Gastroesophageal sphincter (tissue), 4 donors: ENCODE data around the gene PIK3C2G. TPM values are rescaled to one million over a fixed set of nuclear protein-coding genes. Genes with fewer than 3 reads are reported as not detected.

Experiments used
- ATAC-seq: fragments of 150-250 bp; one replicate; pipeline ENCODE4 v1.9.1; 2016; ENCODE audit warnings: mild to moderate bottlenecking, moderate library complexity
- H3K27ac ChIP-seq, 4 donors: fragments of 200-600 bp; sonication (generic) in 3 of 4; 1 replicate in 3 of 4; 2 replicates in 1 of 4; pipeline ENCODE4 v1.5.1; 2016 to 2019
- H3K27me3 ChIP-seq: fragments of 200-600 bp; sonication (generic); one replicate; pipeline ENCODE4 v1.5.1; 2019
- H3K36me3 ChIP-seq, 2 donors: fragments of 200-600 bp; sonication (generic); one replicate each; pipeline ENCODE4 v1.5.1; 2019; ENCODE audit warnings: control low read depth in 1 of 2
- H3K4me1 ChIP-seq, 3 donors: fragments of 200-600 bp; sonication (generic); 1 replicate in 2 of 3; 2 replicates in 1 of 3; pipeline ENCODE4 v1.5.1; 2016 to 2019; ENCODE audit warnings: control low read depth in 2 of 3
- H3K4me3 ChIP-seq, 2 donors: fragments of 200-600 bp; sonication (generic); one replicate each; pipeline ENCODE4 v1.5.1; 2019; ENCODE audit warnings: mild to moderate bottlenecking in 1 of 2, moderate library complexity in 1 of 2
- H3K9me3 ChIP-seq, 3 donors: fragments of 200-600 bp; sonication (generic); one replicate each; pipeline ENCODE4 v1.5.1; 2017 to 2019; ENCODE audit warnings: control low read depth in 2 of 3
- EP300 ChIP-seq: sonication (generic); formaldehyde crosslinking; IDR thresholded peaks from one replicate; pipeline ENCODE4 v1.6.1; 2017; ENCODE audit warnings: antibody characterized with exemption, mild to moderate bottlenecking
- POLR2A ChIP-seq, 2 donors: fragments of 450-650 bp; IDR thresholded peaks; one replicate each; pipeline ENCODE4 v1.6.1; 2017; ENCODE audit warnings: antibody characterized with exemption in 2 of 2, mild to moderate bottlenecking in 2 of 2, moderate library complexity in 1 of 2
- POLR2AphosphoS5 ChIP-seq: sonication (generic); formaldehyde crosslinking; IDR thresholded peaks from one replicate; pipeline ENCODE4 v1.6.1; 2017; ENCODE audit warnings: antibody characterized with exemption
- WGBS, 2 donors: methylation state at CpG; one replicate each; pipeline ENCODE4 v1.1.5; 2018; ENCODE audit warnings: low coverage in 1 of 2; 5-methylcytosine and 5-hydroxymethylcytosine counted together
- total RNA-seq, 4 donors: library from RNA; depleted of rRNA; stranded (reverse); fragments of >200 nt; gene quantifications; one replicate each; pipeline ENCODE4 v1.1.0, GENCODE V29; 2016
- TF ChIP-seq, protein P1 (sequence below), 4 experiments: fragments of 200-600 bp in 2 of 4; fragments of 450-650 bp in 2 of 4; sonication (generic) in 1 of 4; IDR thresholded peaks; one replicate each; pipeline ENCODE4 v1.5.1; 2017 to 2019; ENCODE audit warnings: antibody characterized with exemption in 4 of 4, mild to moderate bottlenecking in 2 of 4, moderate library complexity in 2 of 4

PIK3C2G gene
- total RNA-seq, 4 donors from 2014 or later, result 0.40 to 0.79 (median 0.69) TPM; not detected in 1

DNA sequence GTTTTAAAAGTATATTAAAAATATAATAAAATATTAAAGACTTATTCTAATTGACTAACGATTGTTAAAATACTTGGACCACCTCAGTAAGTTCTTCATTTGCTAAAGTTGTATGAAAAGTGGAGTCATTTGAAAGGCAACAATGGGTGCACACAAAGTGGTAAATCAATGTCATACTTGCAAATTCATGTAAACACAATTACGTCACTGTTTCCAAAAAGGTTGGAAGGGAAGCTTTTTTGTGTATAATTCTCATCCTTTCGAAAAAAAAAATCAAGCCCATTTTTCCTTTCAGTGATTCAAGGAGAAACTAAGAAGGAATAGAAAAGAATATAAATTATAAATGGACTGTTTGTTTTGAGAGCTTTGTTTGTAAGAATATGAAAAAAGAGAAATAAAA is 166.2 kb downstream of the PIK3C2G start:
- H3K4me1 ChIP-seq, result peaks cover 0 to 16% (median 4%) of the 10 kb centered on the region in 3 donors
- H3K4me3 ChIP-seq, result no peak overlapping the region
- H3K36me3 ChIP-seq, result no peaks in the 10 kb centered on the region
- no peak overlapping the region for H3K27ac ChIP-seq
- ATAC-seq, result no peak
- no peaks in the 10 kb centered on the region for H3K9me3 ChIP-seq
- TF ChIP-seq POLR2A (IDR thresholded peaks at IDR 0.05) (no peak), EP300 (no peak), POLR2AphosphoS5 (no peak)
- TF ChIP-seq, protein P1, sequence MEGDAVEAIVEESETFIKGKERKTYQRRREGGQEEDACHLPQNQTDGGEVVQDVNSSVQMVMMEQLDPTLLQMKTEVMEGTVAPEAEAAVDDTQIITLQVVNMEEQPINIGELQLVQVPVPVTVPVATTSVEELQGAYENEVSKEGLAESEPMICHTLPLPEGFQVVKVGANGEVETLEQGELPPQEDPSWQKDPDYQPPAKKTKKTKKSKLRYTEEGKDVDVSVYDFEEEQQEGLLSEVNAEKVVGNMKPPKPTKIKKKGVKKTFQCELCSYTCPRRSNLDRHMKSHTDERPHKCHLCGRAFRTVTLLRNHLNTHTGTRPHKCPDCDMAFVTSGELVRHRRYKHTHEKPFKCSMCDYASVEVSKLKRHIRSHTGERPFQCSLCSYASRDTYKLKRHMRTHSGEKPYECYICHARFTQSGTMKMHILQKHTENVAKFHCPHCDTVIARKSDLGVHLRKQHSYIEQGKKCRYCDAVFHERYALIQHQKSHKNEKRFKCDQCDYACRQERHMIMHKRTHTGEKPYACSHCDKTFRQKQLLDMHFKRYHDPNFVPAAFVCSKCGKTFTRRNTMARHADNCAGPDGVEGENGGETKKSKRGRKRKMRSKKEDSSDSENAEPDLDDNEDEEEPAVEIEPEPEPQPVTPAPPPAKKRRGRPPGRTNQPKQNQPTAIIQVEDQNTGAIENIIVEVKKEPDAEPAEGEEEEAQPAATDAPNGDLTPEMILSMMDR (IDR thresholded peaks at IDR 0.05), result no peak
- no peaks in the 10 kb centered on the region for H3K27me3 ChIP-seq
- WGBS, 2 donors, result 30 to 70% methylated on average over 2 to 3 of the region's 3 CpGs

DNA sequence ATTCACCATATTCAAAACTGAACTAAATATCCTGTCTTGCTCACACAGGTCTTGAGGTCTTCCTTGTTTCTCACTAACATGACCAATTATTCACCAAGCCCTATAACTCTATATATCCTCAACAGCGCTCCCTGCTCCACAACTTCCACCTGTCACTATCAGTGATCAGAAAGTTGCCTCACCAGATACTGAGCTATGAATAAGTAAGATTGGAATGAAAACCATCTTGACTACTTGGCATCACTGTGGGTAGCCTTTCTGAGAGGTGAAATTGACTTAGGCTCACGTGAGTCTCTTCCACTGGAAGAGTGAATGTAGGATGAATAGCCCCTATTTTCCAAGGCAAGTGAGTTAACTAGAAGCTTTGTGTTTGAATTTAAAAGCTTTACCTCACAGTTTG is 167.1 kb downstream of the PIK3C2G start:
- H3K4me1 ChIP-seq, result peaks cover 0 to 16% (median 4%) of the 10 kb centered on the region in 3 donors
- WGBS, 2 donors, result 60 to 96% methylated on average over 1 to 2 of the region's 2 CpGs
- H3K4me3 ChIP-seq, result no peak overlapping the region
- TF ChIP-seq EP300 (no peak), POLR2AphosphoS5 (no peak), POLR2A (IDR thresholded peaks at IDR 0.05) (no peak)
- TF ChIP-seq, protein P1 (IDR thresholded peaks at IDR 0.05), result no peak
- H3K36me3 ChIP-seq, result no peaks in the 10 kb centered on the region
- no peak overlapping the region for H3K27ac ChIP-seq
- no peaks in the 10 kb centered on the region for H3K9me3 ChIP-seq
- ATAC-seq, result no peak
- H3K27me3 ChIP-seq, result no peaks in the 10 kb centered on the region

DNA sequence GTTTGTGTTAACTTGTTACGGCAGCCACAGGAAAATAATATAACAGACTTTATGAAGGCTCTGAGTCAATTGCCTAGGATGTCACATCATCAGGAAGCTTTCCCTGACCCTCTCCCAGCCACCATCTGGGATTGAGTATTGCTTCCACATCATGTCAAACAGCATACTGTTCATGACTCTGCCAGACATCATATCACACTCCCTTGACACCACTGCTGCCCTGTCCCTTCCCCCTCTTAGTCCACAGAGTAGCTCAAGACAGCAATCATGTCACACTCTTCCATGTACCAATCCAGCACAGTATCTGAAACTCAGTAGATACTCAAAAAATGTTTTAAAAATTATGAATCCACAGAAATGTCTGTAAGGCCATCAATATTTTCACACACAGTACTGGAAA is 168.0 kb downstream of the PIK3C2G start:
- no peak overlapping the region for H3K27ac ChIP-seq
- no peaks in the 10 kb centered on the region for H3K36me3 ChIP-seq
- ATAC-seq, result no peak
- WGBS, 2 donors, result 80 to 86% methylated on average over 1 of the region's 1 CpG
- H3K4me1 ChIP-seq, result peaks cover 0 to 16% (median 4%) of the 10 kb centered on the region in 3 donors
- H3K4me3 ChIP-seq, result no peak overlapping the region
- H3K9me3 ChIP-seq, result no peaks in the 10 kb centered on the region
- no peak for TF ChIP-seq EP300
- H3K27me3 ChIP-seq, result no peaks in the 10 kb centered on the region

DNA sequence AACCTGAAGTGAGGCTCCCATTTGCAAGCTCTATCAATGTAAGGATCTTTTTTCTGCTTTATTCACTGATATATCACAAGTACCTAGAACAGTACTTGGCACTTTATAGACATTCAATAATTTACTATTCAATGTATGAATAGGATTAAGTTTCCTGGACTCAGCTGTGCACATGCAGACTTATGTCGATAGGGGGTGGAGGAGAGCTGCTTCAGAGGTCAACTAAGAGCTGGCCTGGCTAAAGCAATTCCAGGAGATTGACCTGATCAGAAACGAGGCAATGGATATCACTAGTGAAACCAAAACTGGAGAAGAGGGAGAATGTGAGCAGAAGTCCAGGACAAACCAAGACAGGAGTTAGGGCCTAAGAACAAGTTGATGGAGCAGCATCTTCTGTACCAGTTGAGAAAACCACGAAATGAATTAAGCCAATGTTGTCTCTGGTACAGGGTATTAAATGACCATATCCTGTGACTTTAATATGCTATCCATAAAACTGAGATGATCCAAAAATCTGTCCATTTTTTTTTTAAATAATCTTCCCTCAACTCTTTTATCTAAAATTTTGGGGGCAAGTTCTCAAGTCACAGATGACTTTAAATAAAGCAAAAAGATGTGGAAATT is 169.2 kb downstream of the PIK3C2G start:
- peaks cover 0 to 16% (median 4%) of the 10 kb centered on the region in 3 donors for H3K4me1 ChIP-seq
- TF ChIP-seq, protein P1 (IDR thresholded peaks at IDR 0.05), result peak; percentile 46 to 69 (median 58)
- TF ChIP-seq POLR2A (IDR thresholded peaks at IDR 0.05) (no peak), EP300 (no peak)
- WGBS, 2 donors, result 39% methylated on average over 3 of the region's 3 CpGs

DNA sequence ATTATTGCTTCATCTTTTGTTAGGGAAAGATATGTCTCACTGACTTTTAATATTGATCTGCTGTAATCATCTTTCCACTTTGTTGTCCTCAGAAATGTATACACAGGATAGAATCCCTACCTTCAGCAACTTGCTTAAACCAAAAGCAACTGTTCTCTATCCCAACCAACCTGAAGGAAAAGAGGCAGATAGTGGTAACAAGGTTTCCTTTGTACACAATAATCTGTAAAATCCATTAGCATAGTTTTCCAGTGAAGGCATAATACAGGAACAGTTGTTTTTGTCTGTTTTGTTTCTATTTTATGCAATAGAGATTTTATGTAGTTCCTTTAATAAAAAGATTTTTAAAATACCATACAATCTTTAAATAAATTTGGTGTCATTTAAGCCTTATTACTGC is 170.5 kb downstream of the PIK3C2G start:
- peaks cover 0 to 16% (median 4%) of the 10 kb centered on the region in 3 donors for H3K4me1 ChIP-seq
- H3K27me3 ChIP-seq, result no peaks in the 10 kb centered on the region
- no peaks in the 10 kb centered on the region for H3K9me3 ChIP-seq
- no peak overlapping the region for H3K27ac ChIP-seq
- H3K4me3 ChIP-seq, result no peak overlapping the region
- TF ChIP-seq, protein P1 (IDR thresholded peaks at IDR 0.05), result no peak
- TF ChIP-seq POLR2AphosphoS5 (no peak), EP300 (no peak), POLR2A (IDR thresholded peaks at IDR 0.05) (no peak)
- H3K36me3 ChIP-seq, result no peaks in the 10 kb centered on the region
- ATAC-seq, result no peak

More for the DNA sequence above, 169.2 kb downstream of the PIK3C2G start:
- no peak overlapping the region for H3K4me3 ChIP-seq
- no peak overlapping the region for H3K27ac ChIP-seq
- no peaks in the 10 kb centered on the region for H3K27me3 ChIP-seq
- no peaks in the 10 kb centered on the region for H3K36me3 ChIP-seq
- ATAC-seq, result peak; percentile 58
- no peaks in the 10 kb centered on the region for H3K9me3 ChIP-seq
